SU-DHL-6 (cell line): ENCODE measurements around the gene RBL1.

ENCODE experiments used
- CTCF ChIP-seq: fragments of 200-600 bp; sonication (generic); IDR thresholded peaks from one replicate; pipeline ENCODE4 v1.5.1; 2017; ENCODE audit warnings: antibody characterized with exemption, mild to moderate bottlenecking, low read length, moderate library complexity; ENCODE audit not compliant: insufficient read depth, poor library complexity, severe bottlenecking
- EZH2phosphoT487 ChIP-seq: fragments of 200-600 bp; sonication (generic), shearing (Covaris generic); conservative IDR thresholded peaks from 2 replicates; pipeline ENCODE4 v1.6.1; 2018; ENCODE audit warnings: mild to moderate bottlenecking, antibody characterized with exemption, low read length, moderate library complexity, mixed read lengths

- peak; percentile 62 for TF ChIP-seq CTCF
- TF ChIP-seq EZH2phosphoT487: no peak
Measured at GRCh38 chr20:37081717-37082289, 14.0 kb downstream of the RBL1 start.
